Glutamatergic neuron (in vitro differentiated cells): ENCODE measurements around the gene SYCE1. TPM values are rescaled to one million over a fixed set of nuclear protein-coding genes. Genes with fewer than 3 reads are reported as not detected.
"Not testable (repeated sequence)": the region's sequence is repeated elsewhere in the genome, so short reads cannot be mapped to it uniquely, and the experiment has no call there.

Source experiments
- DNase-seq: peaks from one replicate; pipeline ENCODE4 v3.0.0; 2022
- H3K27ac Mint-ChIP-seq: one replicate; pipeline ENCODE4 v1.8.0; 2020; ENCODE audit warnings: mild to moderate bottlenecking, mixed read lengths, inconsistent platforms; ENCODE audit not compliant: unreplicated experiment
- H3K27me3 Mint-ChIP-seq: one replicate; pipeline ENCODE4 v1.8.0; 2020; ENCODE audit warnings: mild to moderate bottlenecking, moderate library complexity, mixed read lengths, inconsistent platforms; ENCODE audit not compliant: unreplicated experiment
- H3K36me3 Mint-ChIP-seq: one replicate; pipeline ENCODE4 v1.8.0; 2020; ENCODE audit warnings: mild to moderate bottlenecking, mixed read lengths, inconsistent platforms; ENCODE audit not compliant: unreplicated experiment
- H3K4me1 Mint-ChIP-seq: one replicate; pipeline ENCODE4 v1.8.0; 2020; ENCODE audit warnings: mild to moderate bottlenecking, low read depth, mixed read lengths, inconsistent platforms; ENCODE audit not compliant: unreplicated experiment
- H3K4me3 Mint-ChIP-seq: one replicate; pipeline ENCODE4 v1.8.0; 2020; ENCODE audit warnings: mild to moderate bottlenecking, mixed read lengths, inconsistent platforms; ENCODE audit not compliant: unreplicated experiment
- H3K9me3 Mint-ChIP-seq: one replicate; pipeline ENCODE4 v1.8.0; 2020; ENCODE audit warnings: mild to moderate bottlenecking, moderate library complexity, mixed read lengths, inconsistent platforms; ENCODE audit not compliant: unreplicated experiment
- total RNA-seq: library from RNA; stranded (reverse); fragmentation: NEBNext Ultra II Directional; extraction: Animal tissue kit (Norgen Biotek cat#: 25700); gene quantifications from one replicate; pipeline ENCODE4 v1.2.1, GENCODE V29; 2021; ENCODE audit not compliant: unreplicated experiment
- TF ChIP-seq, protein P1 (sequence below): fragments of 200-600 bp; sonication (generic); IDR thresholded peaks from one replicate; pipeline ENCODE4 v1.5.0; 2021; ENCODE audit not compliant: partially characterized antibody, unreplicated experiment

The SYCE1 gene
- total RNA-seq, 1 donor from 2014 or later: 0.78 TPM

DNA sequence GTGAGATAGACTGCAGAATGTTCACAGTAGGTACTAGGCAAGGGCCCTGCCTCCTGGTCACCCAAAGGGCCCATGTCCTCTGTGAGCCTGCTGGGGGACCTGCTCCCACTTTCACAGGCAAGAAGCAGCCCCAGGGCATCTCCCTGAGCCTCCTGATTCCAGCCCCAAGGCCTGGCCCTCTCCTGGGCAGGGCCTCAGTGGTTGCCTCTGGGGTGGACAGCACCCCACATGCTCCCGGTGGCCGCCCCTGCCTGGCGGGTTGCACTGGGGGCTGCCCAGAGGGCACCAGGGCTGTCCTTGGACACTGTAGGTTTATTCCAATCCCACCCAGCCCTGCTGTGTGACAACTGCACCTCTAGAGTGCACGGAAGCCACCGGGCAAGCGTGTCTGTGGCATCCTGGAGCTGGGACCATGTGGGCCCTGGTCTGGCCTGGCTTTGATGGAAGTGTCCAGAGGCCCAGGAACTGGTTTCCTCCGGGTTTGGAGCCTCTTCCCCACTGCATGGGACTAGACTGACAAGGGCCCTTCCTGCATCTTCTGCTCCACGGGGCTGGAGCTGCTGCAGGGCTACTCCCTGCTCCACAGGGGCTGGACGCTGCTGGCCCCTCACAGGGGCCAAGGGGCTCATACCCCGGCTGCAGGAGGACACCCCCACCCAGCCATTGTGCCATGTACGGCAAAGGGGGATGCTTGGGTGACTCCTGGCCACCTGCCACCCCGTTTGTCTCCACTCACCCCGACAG is 25.0 kb upstream of the SYCE1 start:
- Mint-ChIP-seq H3K4me3 (no peak overlapping the region), H3K9me3 (peaks cover 3% of the 10 kb centered on the region), H3K27ac (no peak overlapping the region), H3K36me3 (no peaks in the 10 kb centered on the region), H3K4me1 (no peaks in the 10 kb centered on the region), H3K27me3 (no peaks in the 10 kb centered on the region)
- TF ChIP-seq, protein P1, sequence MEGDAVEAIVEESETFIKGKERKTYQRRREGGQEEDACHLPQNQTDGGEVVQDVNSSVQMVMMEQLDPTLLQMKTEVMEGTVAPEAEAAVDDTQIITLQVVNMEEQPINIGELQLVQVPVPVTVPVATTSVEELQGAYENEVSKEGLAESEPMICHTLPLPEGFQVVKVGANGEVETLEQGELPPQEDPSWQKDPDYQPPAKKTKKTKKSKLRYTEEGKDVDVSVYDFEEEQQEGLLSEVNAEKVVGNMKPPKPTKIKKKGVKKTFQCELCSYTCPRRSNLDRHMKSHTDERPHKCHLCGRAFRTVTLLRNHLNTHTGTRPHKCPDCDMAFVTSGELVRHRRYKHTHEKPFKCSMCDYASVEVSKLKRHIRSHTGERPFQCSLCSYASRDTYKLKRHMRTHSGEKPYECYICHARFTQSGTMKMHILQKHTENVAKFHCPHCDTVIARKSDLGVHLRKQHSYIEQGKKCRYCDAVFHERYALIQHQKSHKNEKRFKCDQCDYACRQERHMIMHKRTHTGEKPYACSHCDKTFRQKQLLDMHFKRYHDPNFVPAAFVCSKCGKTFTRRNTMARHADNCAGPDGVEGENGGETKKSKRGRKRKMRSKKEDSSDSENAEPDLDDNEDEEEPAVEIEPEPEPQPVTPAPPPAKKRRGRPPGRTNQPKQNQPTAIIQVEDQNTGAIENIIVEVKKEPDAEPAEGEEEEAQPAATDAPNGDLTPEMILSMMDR: no peak
- DNase-seq: no peak

DNA sequence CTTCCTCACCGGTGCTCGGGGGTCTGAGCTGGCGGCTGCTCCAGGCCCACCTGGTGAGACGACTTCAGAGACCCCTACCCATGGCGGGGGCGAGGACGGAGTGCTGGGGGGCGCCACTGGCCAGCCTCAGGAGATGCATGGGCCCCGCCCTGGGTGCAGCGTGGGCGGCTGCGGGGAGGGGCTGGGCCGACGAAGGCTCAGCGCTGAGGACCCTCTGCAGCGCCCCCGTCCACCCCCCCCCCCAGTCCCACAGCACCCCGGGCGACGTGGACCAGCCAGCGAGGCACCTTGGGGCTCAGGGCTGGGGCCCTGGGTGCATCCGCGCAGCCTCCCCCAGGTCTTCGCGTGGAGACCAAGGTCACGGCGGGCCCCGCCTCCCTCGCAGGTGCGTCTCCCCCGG is 11.7 kb upstream of the SYCE1 start:
- H3K4me1 Mint-ChIP-seq, DNase-seq, H3K27me3 Mint-ChIP-seq, H3K9me3 Mint-ChIP-seq, H3K4me3 Mint-ChIP-seq, H3K27ac Mint-ChIP-seq: not testable (repeated sequence)
- H3K36me3 Mint-ChIP-seq: peaks cover 10% of the 10 kb centered on the region

DNA sequence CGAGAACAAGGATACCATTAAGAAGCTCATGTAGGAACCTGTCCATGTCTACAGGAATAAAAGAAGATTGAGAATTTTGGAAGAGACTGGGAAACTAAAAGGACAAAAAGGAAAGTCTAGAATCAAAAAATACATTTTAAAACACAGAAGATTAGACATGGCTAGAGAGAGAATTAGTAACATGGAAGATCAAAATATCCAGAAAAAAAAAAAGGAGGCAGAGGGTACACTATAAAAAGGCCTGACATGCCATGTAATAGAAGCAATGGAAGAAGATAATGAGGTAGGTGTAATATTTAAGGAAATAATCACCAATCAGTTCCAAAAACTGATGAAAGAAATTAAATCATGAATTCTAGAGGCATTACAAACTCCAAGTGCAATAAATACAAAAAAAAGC is 8.1 kb upstream of the SYCE1 start:
- H3K27ac Mint-ChIP-seq, H3K4me3 Mint-ChIP-seq, H3K4me1 Mint-ChIP-seq, H3K9me3 Mint-ChIP-seq, DNase-seq, H3K27me3 Mint-ChIP-seq: not testable (repeated sequence)
- H3K36me3 Mint-ChIP-seq: peaks cover 10% of the 10 kb centered on the region

GRCh38 chr10:133572055-133572454 is 6.7 kb upstream of the SYCE1 start:
- peaks cover 10% of the 10 kb centered on the region for H3K36me3 Mint-ChIP-seq
- H3K4me3 Mint-ChIP-seq, H3K4me1 Mint-ChIP-seq, H3K27ac Mint-ChIP-seq, H3K27me3 Mint-ChIP-seq, DNase-seq, H3K9me3 Mint-ChIP-seq: not testable (repeated sequence)

DNA sequence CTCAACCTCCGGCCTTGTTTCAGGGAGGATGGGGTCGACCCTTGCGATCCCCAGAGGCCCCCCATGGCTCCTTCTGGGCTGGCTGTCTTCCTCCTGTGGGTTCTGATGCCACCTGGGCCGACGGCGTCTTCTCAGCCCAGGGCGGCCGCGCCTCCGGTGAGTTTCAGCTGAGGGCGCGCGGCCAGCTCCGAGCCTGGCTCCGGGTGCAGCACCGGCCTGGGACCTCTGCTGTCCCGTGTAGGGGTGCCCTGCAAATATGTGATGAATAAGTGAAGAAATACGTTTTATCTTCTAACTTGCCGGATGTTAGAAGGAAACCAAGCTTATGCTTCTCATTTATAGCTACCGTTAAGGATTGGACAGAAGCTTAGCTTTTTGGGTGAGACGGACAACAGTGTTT is 4.4 kb upstream of the SYCE1 start:
- not testable (repeated sequence) for H3K27ac Mint-ChIP-seq, H3K4me3 Mint-ChIP-seq, H3K27me3 Mint-ChIP-seq, H3K9me3 Mint-ChIP-seq, DNase-seq, H3K4me1 Mint-ChIP-seq
- peaks cover 10% of the 10 kb centered on the region for H3K36me3 Mint-ChIP-seq

DNA sequence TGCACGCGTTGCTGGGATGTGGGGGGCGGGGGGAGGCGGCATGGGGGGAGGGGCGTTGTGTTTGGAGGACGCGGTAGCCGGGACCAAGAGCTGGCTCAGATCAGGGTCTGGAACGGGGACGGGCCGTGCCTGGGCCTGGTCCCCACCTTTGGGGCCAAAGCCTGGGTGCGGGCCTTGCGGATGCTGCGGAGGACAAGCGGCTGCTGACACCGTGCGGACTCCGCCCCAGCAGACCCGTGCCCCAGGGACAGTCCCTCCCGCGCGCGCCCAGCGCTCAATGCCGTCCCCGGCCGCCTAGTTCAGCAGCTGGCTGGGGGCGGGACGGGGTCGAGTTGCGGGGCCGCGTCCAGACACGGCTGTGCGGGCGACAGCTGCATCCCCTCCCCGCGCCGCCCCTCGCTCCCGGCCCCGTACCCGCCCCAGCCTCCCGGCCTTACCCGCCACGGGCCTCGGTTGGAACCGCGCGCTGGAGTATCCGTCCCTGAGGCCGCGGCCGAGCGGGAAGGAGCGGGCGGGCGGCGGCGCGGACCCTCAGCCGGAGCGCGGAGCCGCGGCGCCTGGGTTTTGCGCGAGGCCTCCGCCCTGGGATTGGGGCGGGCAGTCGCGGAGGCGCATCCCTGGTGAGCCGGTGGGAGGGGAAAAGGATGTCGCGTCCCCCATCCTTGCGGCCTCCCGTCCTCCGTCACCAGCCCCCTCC is 3.6 kb upstream of the SYCE1 start:
- H3K27ac Mint-ChIP-seq, H3K27me3 Mint-ChIP-seq, H3K4me1 Mint-ChIP-seq, H3K4me3 Mint-ChIP-seq, H3K9me3 Mint-ChIP-seq, H3K36me3 Mint-ChIP-seq: not testable (repeated sequence)
- DNase-seq: peak; percentile 55

- Mint-ChIP-seq H3K27me3 (peaks cover 1% of the 10 kb centered on the region), H3K9me3 (peaks cover 2% of the 10 kb centered on the region), H3K4me3 (no peak overlapping the region), H3K36me3 (peaks cover 2% of the 10 kb centered on the region), H3K4me1 (no peaks in the 10 kb centered on the region), H3K27ac (no peak overlapping the region)
- DNase-seq: no peak
- TF ChIP-seq, protein P1: no peak
These were observed 2.9 kb upstream of the SYCE1 start for GRCh38 chr10:133568287-133568614.
